HG03159 (cell line): ENCODE measurements around the gene GOLGA2.

Experiments used
- ATAC-seq: cut with Tn5 transposase; IDR thresholded peaks from one replicate; pipeline ENCODE4 v1.9.1; 2021; ENCODE audit warnings: mild to moderate bottlenecking, moderate library complexity; ENCODE audit not compliant: unreplicated experiment

The GOLGA2 gene, protein sequence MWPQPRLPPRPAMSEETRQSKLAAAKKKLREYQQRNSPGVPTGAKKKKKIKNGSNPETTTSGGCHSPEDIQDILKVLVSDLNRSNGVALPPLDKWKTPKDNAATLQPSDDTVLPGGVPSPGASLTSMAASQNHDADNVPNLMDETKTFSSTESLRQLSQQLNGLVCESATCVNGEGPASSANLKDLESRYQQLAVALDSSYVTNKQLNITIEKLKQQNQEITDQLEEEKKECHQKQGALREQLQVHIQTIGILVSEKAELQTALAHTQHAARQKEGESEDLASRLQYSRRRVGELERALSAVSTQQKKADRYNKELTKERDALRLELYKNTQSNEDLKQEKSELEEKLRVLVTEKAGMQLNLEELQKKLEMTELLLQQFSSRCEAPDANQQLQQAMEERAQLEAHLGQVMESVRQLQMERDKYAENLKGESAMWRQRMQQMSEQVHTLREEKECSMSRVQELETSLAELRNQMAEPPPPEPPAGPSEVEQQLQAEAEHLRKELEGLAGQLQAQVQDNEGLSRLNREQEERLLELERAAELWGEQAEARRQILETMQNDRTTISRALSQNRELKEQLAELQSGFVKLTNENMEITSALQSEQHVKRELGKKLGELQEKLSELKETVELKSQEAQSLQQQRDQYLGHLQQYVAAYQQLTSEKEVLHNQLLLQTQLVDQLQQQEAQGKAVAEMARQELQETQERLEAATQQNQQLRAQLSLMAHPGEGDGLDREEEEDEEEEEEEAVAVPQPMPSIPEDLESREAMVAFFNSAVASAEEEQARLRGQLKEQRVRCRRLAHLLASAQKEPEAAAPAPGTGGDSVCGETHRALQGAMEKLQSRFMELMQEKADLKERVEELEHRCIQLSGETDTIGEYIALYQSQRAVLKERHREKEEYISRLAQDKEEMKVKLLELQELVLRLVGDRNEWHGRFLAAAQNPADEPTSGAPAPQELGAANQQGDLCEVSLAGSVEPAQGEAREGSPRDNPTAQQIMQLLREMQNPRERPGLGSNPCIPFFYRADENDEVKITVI

DNA sequence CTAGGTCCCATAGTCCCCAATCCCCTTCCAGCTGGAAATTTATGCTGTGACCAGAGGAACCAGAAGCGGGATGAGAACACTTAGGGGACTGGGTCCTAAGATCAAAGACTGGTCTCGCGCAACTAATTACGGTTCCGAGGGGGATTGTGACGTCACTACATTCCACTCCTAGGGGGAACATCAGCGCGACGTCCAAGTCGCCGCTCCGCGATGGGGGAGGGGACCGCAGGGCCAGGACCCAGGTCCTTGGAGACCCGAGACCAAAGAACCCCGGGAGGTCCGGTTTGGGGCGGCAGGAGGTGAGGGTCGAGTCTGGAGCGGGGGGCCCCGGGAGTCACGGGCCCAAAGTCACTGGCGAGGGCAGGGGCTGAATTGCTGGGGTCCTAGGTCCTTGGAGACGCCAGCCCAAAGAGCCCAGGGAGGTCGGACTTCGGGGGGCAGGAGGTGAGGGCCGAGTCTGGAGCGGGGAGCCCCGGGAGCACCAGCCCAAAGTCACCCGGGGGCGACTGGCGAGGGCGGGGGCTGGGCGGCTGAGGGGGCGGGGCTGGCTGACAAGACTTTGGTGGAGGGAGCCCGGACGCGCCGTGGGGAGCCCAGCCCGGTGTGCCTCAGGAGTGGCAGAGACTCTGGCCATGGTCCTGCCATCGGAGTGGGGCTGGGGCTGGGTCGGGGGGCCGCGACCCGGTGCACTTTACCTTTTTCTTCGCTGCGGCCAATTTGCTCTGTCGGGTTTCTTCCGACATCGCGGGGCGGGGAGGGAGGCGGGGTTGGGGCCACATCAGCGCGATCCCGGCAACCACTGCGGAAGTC, at the start of gene GOLGA2:
TSS of gene GOLGA2 (minus strand) at position 810 of the 810 bp plus-strand sequence. CDS start at position 779, 31 bp downstream.
- ATAC-seq, result peak; percentile 47

DNA sequence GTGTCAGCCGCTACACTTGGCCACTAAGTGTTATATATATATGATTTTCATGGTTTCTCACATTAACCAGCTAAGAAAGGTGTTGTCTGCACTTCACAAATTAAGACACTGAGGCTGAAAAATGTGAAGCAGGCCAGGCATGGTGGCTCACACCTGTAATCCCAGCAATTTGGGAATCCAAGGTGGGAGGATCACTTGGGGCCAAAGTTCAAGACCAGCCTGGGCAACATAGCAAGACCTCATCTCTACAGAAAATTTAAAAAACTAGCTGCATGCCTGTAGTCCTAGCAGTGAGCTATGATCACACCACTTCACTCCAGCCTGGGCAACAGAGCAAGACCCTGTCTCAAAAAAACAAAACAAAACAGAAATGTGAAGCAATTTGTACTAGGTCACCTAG, 48.6 kb upstream of the GOLGA2 start:
- ATAC-seq, result no peak

DNA sequence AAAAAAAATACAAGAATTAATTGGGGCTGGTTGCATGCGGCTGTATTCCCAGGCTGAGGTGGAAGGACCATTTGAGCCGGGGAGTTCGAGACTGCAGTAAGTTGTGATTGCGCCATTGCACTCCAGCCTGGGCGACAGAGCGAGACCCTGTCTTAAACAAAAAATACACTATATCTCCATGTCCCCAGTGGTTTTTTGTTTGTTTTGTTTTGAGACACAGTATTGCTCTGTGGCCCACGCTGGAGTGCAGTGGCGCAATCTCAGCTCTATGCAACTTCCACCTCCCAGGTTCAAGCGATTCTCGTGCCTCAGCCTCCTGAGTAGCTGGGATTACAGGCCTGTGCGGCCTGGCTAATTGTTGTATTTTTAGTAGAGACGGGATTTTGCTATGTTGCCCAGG, 48.0 kb upstream of the GOLGA2 start:
- no peak for ATAC-seq

DNA sequence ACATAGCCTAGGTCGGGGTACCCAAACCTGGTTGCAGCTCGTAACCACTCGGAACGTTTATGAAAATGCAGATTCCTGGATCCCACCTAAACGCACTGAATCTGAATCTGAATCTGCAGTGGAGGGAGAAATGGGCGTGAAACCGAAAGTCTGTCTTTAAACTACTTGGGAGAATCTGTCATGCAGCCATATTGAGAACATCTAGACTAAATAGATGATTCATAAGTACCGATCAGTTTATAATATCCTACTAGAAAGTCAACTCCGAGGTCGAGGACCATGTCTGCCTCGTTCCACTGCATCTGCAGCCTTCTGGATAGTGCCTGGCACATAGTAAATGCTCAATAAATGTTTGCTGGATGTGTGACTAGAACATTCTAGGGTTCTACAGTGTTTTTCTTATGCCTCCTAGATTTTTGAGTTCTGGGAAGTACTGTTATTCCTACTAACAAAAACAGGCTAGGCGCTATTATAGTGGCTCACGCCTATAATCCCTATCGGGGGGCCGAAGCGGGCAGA, 47.5 kb upstream of the GOLGA2 start:
- no peak for ATAC-seq

DNA sequence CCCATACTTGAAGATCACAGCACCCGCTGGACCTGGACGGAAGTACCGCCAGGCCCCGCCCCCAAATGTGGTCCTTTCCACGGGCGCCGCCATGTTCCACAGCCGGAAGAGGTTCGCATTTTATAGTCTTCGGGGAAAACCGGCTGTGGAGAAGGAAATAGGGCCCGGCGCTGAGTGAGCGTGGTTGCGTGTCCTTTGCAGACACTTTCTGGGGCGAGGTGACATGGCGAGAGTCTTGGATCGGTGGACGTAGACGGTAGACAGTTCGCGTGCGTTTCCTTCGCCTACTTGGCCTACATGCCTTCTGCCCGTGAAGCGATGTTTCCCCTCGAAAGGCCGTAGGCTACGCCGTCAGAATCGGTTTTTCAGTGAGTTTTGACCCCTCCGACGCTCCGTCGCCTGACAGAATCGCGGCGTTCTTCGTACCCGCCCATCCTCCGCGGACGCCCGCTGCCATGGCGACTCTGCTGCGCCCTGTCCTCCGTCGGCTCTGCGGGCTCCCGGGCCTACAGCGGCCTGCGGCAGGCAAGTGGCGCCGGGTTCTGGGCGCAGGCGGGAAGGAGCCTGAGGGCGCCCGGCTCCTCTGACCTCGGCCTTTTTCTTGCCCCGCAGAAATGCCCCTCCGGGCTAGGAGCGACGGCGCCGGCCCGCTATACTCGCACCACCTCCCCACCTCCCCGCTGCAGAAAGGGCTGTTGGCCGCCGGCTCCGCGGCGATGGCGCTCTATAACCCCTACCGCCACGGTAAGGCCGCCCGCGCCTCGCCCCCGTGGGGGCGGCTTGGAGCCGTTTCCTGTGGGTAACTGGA, 46.8 kb upstream of the GOLGA2 start, which contains the start of the genes COQ4 and TRUB2:
TSS of gene COQ4 (plus strand) at position 436 of the 808 bp plus-strand sequence. CDS start at position 456, 20 bp downstream.
TSS of gene TRUB2 (minus strand) at position 44 of the 808 bp plus-strand sequence. CDS start at position 5, 39 bp downstream.
- ATAC-seq, result peak; percentile 78

DNA sequence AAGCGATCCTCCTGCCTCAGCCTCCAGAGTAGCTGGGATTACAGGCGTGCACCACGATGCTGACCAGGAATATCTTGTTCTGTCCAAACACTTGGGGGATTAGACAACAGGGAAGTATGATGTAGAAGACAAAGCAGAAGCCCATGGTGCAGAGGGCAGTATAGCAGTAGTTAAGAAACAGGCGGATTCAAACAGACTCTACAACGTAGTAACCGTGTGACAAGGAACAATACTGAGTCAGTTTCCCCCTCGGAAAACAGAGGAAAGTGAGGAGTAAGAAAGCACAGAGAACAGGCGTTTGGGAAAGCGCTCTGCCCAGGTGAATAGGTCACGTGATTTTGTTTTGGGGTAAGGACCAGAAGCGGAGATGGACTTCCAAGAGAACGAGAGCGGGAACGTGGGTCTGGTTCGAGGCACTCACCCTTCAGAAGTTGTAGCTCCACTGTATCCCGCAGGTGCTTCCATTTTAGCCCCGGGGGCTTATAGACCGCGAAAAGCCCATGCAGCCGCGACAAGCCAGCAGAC, 46.1 kb upstream of the GOLGA2 start:
- ATAC-seq, result peak; percentile 18

DNA sequence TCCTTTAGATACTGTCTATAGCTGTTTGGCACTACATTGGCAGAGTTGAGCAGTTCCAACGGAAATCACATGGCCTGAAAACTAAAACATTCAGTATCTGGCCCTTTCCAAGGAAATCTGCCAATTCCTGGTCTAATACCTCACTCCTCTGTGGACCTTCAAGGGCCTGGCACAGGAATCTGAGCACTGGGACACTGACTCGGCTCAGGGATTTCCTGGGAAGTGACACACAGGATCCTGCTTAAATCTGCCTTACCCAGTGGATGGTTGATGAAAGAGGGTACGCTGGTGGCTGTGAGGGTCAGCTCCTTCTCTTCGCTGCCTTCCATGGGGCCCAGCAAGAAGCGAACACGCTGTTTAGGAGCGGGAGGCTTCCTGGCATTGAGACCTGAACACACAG, 45.5 kb upstream of the GOLGA2 start:
- ATAC-seq, result no peak

DNA sequence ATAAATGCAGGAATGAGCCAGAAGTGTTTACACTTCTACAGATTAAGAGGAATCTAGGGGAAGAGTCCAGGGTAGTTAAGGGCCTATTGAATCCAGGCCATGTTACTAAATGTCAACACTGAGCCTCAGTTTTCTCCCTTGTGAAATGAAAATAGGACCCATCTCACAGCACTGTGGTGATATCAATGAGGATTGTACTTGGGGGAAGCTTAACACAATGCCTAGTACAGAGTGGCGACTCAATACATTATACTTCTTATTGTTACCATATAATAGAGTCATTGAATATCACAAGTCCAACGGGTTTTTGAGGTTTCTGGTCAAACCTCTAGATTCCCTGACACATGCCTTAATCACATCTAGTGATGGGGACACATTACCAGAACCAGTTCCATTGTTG, 41.8 kb upstream of the GOLGA2 start:
- no peak for ATAC-seq

DNA sequence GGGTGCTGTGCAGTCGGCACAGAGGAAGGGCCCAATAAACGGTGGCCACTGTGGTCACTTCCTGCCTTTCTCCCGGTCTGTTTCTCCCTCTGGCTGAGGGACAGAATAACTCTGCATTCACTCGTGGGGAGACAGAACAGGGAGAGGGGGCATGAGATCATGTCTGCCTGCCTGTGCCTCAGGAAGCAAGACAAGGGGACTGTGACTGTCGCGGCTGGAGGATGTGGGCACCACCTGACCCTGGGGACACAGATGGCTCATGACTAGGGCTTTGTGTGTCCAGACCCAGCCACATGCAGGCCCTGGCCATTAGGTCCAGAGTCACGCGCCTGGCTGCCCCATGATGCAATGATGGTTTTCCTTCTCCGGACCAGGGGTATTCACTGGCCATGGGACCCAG, 40.6 kb upstream of the GOLGA2 start:
- no peak for ATAC-seq

DNA sequence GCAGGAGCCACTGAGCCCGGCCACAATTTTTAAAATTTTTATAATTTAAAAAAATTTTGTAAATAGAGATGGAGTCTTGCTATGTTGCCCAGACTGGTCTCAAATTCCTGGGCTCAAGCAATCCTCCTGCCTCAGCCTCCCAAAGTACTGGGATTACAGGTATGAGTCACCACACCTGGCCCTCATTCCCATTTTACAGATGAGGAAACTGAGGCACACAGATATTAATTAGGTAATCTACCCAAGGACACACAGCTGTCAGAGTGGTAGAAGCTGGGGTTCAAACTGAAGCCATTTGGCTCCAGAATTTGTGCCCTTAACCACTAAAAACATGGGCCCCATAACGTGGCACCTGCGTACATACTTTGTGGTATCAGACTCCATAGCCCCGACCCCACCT, 38.9 kb upstream of the GOLGA2 start:
- no peak for ATAC-seq

DNA sequence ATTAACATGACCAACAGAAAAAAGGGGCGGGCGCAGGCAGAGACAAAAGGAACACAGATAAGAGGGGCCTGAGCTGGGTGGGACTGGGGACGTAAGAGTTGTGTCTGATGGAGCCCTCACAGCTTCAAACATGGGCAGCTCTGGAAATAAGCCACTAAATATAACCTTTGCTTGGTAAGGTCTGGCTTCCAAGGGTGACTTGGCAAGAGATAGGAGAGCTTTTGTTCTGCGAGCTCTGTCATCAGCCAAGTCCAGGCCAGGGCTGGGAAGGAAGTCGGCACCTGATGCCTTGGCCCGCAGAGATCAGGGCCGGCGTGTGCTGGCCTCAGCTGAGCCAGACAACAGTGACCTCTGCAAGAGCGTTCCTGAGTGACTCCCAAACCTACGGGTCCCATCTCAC, 34.7 kb upstream of the GOLGA2 start:
- no peak for ATAC-seq

DNA sequence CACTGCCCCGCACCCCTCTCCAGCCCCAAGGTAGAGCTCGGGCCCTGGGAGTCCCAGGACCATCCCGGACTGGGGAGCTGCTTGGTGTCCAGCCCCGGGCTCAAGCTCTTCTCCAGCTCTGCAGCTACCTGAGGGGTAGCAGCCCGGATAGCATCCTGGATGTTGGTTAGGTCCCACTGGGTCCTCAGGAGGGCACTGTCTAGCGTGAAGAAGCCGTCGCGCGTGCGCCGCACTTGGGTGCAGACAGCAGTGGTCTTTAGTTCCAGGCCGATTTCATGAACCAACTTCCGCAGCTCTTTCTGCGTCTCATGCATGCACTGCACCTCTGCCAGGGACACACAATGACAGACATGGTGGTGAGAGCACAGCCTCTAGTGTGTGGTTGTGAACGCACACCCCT, 33.7 kb upstream of the GOLGA2 start:
- no peak for ATAC-seq

DNA sequence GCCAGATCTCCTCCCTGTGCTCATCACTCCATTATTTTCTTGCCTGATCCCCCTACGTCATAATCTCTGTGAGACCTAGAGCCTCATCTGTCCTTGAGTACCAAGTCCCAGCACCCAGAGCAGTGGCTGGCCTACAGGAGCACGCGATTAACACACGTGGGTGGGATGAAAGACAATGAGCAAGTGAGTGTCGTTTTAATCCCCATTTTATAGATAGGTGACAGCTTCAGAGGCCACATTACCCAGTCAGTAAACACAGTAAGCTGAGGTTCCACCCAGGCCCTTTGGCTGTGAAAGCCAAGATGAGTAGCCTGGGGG, 29.1 kb upstream of the GOLGA2 start:
- no peak for ATAC-seq

DNA sequence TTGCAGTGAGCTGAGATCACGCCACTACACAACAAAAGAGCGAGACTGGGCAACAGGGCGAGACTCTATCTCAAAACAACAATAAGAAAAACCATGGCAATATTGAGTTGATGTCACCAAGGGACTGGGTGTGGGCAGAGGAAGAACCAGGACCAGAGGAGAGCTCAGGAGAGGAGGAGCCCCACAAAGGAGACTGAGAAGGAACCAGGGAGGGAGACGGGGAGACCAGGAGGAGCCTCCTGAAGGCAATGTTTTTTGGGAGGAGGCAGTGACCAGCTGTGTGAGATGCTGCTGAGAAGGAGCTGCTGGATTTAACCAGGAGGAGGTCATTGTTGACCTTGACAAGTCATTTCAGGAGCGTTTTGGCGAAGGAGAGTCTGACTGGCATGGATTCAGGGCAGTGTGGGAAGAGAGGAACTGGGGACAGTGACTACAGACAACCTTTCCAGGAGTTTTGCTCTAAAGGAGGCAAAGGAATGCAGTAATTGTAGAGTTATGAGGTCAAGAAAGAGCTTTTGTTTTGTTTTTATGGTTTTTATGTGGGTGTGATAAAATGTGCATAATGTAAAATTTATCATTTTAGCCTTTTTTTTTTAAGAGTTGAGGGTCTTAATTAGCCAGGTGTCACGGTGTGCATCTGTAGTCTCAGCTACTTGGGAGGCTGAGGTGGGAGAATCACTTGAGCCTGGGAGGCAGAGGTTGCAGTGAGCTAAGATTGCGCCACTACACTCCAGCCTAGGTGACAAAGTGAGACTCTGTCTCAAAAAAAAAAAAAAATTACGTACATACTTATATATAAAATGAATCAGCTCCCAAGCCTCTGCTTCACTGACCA, 28.5 kb upstream of the GOLGA2 start:
- no peak for ATAC-seq

DNA sequence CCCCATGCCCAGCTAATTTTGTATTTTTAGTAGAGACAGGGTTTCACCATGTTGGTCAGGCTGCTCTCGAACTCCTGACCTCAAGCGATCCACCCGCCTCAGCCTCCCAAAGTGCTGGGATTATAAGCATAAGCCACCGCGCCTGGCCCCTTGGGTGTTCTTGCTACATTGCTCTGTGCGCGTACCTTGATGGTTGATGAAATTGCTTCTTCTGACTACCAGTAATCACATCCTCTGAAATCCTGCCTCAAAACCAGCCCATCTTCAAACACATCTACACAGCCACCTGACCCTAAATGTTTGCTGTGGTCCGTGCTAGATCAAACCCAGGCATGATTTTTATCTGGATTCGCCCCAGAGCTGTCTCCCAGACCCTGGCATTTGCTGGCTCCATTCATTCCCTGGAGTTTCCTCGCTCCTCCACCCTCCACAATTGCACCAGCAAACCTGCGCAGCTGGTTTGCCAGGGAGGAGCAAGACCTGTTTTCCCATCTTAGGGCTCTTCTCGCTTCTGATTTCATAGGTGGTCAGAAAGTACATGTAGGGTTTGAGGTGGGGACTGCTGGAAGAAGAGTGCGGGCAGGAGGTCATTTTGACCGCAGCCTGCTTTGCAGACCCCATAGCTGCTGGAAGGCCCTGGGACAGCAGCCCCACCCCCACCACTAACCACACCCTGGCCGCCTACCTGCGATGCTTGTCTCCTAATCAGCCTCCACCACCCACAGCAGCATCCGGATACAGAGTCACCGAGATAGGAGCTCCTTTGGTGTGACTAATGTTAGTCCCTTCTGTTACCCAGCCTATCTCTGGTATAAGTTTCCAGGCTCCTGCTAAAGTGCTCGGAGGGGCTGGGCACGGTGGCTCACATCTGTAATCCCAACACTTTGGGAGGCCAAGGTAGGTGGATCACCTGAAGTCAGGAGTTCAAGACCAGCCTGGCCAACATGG, 23.0 kb upstream of the GOLGA2 start:
- no peak for ATAC-seq

DNA sequence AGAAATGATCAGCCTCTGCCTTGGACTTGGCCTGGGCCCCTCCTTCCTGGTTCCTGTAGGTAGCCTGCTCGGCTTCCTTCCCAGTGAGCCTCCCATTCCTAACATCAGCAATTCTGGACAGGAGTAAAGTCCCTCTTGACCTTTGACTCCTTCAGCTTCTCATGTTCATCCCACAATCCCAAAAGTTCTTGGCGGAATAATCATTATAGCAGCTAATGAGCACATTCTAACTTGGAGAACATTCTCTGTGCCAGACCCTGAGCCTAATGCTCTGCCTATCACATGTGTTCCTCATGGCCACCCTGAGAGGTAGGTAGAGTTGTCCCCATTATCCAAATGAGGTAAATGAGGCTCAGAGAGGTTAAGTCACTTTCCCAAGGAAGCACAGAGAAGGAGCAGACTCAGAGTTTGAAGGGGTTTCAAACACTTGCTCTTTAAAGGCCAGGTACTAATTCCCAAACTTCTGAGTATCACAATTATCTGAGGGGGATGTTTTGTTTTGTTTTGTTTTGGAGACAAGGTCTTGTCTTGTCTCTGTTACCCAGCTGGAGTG, 21.5 kb upstream of the GOLGA2 start:
- no peak for ATAC-seq
